Measurements from ENCODE around the gene RHBDL2.
"Not testable (repeated sequence)": the region's sequence is repeated elsewhere in the genome, so short reads cannot be mapped to it uniquely, and the experiment has no call there.

The RHBDL2 gene

GRCh38 chr1:38941527-38942019, at the start of gene RHBDL2:
Gene RHBDL2, minus strand, starts transcription at chr1:38941830. Its CDS starts 22,618 bp downstream, at chr1:38919212.
- DNase-seq: no peak

GRCh38 chr1:38990738-38991637, 49.4 kb upstream of the RHBDL2 start, which contains the start of gene AKIRIN1:
Gene AKIRIN1, plus strand, starts transcription at chr1:38991276. Its CDS starts 105 bp downstream, at chr1:38991381.
- peak; percentile 99 for DNase-seq

- no peak for DNase-seq
These were observed 48.7 kb upstream of the RHBDL2 start for GRCh38 chr1:38990386-38990737.

- DNase-seq: no peak
These were observed 48.3 kb upstream of the RHBDL2 start for GRCh38 chr1:38989979-38990378.

- DNase-seq: not testable (repeated sequence)
These were observed 37.8 kb upstream of the RHBDL2 start for GRCh38 chr1:38979380-38979779.

- DNase-seq: not testable (repeated sequence)
These were observed 36.6 kb upstream of the RHBDL2 start for GRCh38 chr1:38978245-38978542.

- DNase-seq: peak; percentile 42
These were observed 36.0 kb upstream of the RHBDL2 start for GRCh38 chr1:38977399-38978244.

- no peak for DNase-seq
These were observed 32.2 kb upstream of the RHBDL2 start for GRCh38 chr1:38973659-38974437.

GRCh38 chr1:38973145-38973544, 31.5 kb upstream of the RHBDL2 start:
- not testable (repeated sequence) for DNase-seq

- DNase-seq: peak; percentile 8
These were observed 22.5 kb upstream of the RHBDL2 start for GRCh38 chr1:38964140-38964548.

GRCh38 chr1:38962560-38962959, 20.9 kb upstream of the RHBDL2 start:
- DNase-seq: no peak

GRCh38 chr1:38962113-38962512, 20.5 kb upstream of the RHBDL2 start:
- DNase-seq: no peak

GRCh38 chr1:38958967-38959366, 17.3 kb upstream of the RHBDL2 start:
- no peak for DNase-seq

- DNase-seq: no peak
These were observed 11.8 kb upstream of the RHBDL2 start for GRCh38 chr1:38953433-38953860.

GRCh38 chr1:38950553-38950952, 8.9 kb upstream of the RHBDL2 start:
- DNase-seq: no peak

- no peak for DNase-seq
These were observed 2.9 kb upstream of the RHBDL2 start for GRCh38 chr1:38944547-38944946.

GRCh38 chr1:38942664-38943428, 1.2 kb upstream of the RHBDL2 start:
- no peak for DNase-seq

- DNase-seq: no peak
These were observed 537 bp downstream of the RHBDL2 start for GRCh38 chr1:38941093-38941492.

- no peak for DNase-seq
These were observed 1.1 kb downstream of the RHBDL2 start for GRCh38 chr1:38940339-38941047.

GRCh38 chr1:38938722-38939260, 2.8 kb downstream of the RHBDL2 start:
- no peak for DNase-seq

GRCh38 chr1:38932571-38932970, 9.1 kb downstream of the RHBDL2 start:
- DNase-seq: peak; percentile 20
